Measurements from ENCODE around the gene MTG1.

GRCh38 chr10:133454204-133454893 is 60.4 kb downstream of the MTG1 start:
- TF ChIP-seq CTCF (IDR thresholded peaks at IDR 0.05) = no peak
- no peak for TF ChIP-seq POLR2AphosphoS5 (IDR thresholded peaks at IDR 0.05)
- no peak for TF ChIP-seq EP300 (IDR thresholded peaks at IDR 0.05)
- no peak for TF ChIP-seq POLR2A (IDR thresholded peaks at IDR 0.05)

All from sigmoid colon (tissue), 4 donors.